GM12875 (cell line): ENCODE data around the gene CARNS1.
A peak's percentile ranks its signal among the peaks of the same experiment; 100 is the strongest.

ENCODE experiments used
- H3K4me3 ChIP-seq: one replicate; pipeline ENCODE4 v1.5.1; 2011; ENCODE audit warnings: low read depth, low read length, control low read depth
- CTCF ChIP-seq: IDR thresholded peaks from 2 replicates; pipeline ENCODE4 v1.5.1; 2011; ENCODE audit warnings: low read depth, mild to moderate bottlenecking, control low read depth, inconsistent platforms, low read length, moderate library complexity, borderline replicate concordance; ENCODE audit not compliant: insufficient read depth

The CARNS1 gene

DNA sequence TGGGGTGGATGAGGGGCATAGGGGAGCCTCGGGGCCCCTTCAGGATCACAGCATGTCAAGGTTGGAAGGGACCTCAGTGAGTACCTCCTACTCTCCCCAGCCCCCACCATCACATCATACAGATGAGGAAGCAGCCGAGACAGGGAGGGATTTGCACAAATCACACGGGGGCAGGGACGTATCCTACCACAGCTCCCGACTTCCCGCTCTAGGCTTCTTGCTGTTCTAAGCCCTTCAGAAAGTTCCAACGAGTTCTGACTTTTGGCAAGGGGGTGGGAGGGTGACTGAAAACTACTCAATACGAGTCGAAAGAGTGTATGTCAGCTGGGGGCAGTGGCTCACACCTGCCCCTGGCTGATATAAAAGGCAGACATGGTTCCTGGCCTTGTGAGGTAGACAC is 28.4 kb upstream of the CARNS1 start:
- TF ChIP-seq CTCF, result no peak
- no peak overlapping the region for H3K4me3 ChIP-seq

DNA sequence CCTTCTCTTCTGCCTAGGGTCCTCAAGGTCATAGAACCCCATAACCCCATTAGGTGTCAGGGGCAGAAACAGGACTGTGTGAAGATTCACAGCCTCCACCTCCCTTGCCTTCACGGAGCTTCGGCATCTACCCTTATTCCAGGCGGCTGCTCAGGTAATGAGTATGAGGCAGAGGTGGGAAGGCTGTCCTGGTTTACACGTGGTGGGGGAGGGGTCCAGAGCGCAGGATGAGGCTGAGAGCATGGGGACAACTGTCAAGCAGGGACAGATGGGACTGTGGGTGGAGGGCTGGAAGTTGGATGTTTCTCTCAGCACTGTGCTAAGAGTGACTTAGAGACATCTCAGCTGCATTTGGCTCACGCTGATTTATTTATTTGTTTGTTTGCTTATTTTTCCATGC is 28.0 kb upstream of the CARNS1 start:
- TF ChIP-seq CTCF, result no peak
- no peak overlapping the region for H3K4me3 ChIP-seq

- no peak overlapping the region for H3K4me3 ChIP-seq
Observed at GRCh38 chr11:67389477-67389876, 26.0 kb upstream of the CARNS1 start.

GRCh38 chr11:67390947-67391303 is 24.6 kb upstream of the CARNS1 start:
- no peak for TF ChIP-seq CTCF
- peak overlapping the region; percentile 93 for H3K4me3 ChIP-seq

More at GRCh38 chr11:67389477-67389876, 26.0 kb upstream of the CARNS1 start:
- peak; percentile 72 for TF ChIP-seq CTCF

GRCh38 chr11:67391304-67392182 is 23.9 kb upstream of the CARNS1 start, which contains the start of gene RAD9A:
RAD9A (plus strand) TSS chr11:67391986; CDS start chr11:67392045, 59 bp downstream.
- peak within 1 kb of the TSS; percentile 93 for H3K4me3 ChIP-seq
- no peak for TF ChIP-seq CTCF

DNA sequence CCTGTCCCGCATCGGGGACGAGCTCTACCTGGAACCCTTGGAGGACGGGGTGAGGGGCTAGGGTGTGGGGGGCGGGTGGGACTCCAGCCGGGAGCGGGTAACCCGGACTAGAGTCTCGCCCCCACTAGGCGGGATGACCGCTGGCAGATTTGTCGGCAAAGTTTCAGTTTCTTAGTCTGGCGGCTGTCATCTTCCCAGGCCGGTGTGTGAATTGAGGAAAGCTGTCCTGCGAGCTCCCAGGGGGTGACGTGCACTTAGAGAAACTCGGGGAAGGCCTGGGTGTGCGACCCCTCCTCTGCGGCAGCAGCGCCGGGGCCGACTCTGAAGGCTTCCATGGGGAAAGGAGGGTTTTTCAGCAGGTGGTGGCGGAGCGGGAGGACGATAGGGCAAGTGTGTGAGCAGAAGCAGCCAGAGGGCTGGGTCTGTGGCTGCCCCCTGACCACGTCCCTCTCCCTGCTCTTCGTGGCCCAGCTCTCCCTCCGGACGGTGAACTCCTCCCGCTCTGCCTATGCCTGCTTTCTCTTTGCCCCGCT is 23.2 kb upstream of the CARNS1 start:
- H3K4me3 ChIP-seq, result peak overlapping the region; percentile 93
- no peak for TF ChIP-seq CTCF

GRCh38 chr11:67393437-67393836 is 22.0 kb upstream of the CARNS1 start:
- no peak overlapping the region for H3K4me3 ChIP-seq
- TF ChIP-seq CTCF, result no peak
